Transverse colon (tissue), 4 donors: Measurements from ENCODE around the gene LMO2. TPM values are rescaled to one million over a fixed set of nuclear protein-coding genes. Genes with fewer than 3 reads are reported as not detected.
"Not testable (repeated sequence)": the region's sequence is repeated elsewhere in the genome, so short reads cannot be mapped to it uniquely, and the experiment has no call there.

Source experiments
- DNase-seq: peaks from one replicate; pipeline ENCODE4 v3.0.0-alpha.2; 2019
- H3K27ac ChIP-seq, 4 donors: fragments of 200-600 bp; sonication (generic); 2 replicates each; pipeline ENCODE4 v1.5.1; 2016 to 2018; ENCODE audit warnings: inconsistent platforms in 4 of 4
- H3K27me3 ChIP-seq: fragments of 200-600 bp; sonication (generic); 2 replicates; pipeline ENCODE4 v1.5.1; 2017; ENCODE audit warnings: inconsistent platforms
- H3K36me3 ChIP-seq, 4 donors: fragments of 200-600 bp; sonication (generic); 2 replicates each; pipeline ENCODE4 v1.5.1; 2017 to 2019; ENCODE audit warnings: inconsistent platforms in 4 of 4
- H3K4me1 ChIP-seq, 4 donors: fragments of 200-600 bp; sonication (generic); 2 replicates each; pipeline ENCODE4 v1.5.1; 2017 to 2020; ENCODE audit warnings: inconsistent platforms in 4 of 4
- H3K4me3 ChIP-seq, 4 donors: fragments of 200-600 bp; sonication (generic); 1 replicate in 1 of 4; 2 replicates in 3 of 4; pipeline versions ENCODE4 v1.5.1 to v1.6.1; 2017 to 2019; ENCODE audit warnings: inconsistent platforms in 4 of 4
- H3K9me3 ChIP-seq, 2 donors: fragments of 200-600 bp; sonication (generic); 2 replicates each; pipeline ENCODE4 v1.5.1; 2017 to 2019; ENCODE audit warnings: inconsistent platforms in 2 of 2
- EP300 ChIP-seq: sonication (generic); formaldehyde crosslinking; IDR thresholded peaks from one replicate; pipeline ENCODE4 v1.6.1; 2017; ENCODE audit warnings: antibody characterized with exemption, low read depth
- POLR2A ChIP-seq: fragments of 450-650 bp; IDR thresholded peaks from one replicate; pipeline ENCODE4 v1.6.1; 2016; ENCODE audit warnings: antibody characterized with exemption, mild to moderate bottlenecking, moderate library complexity
- POLR2AphosphoS5 ChIP-seq, 3 donors: sonication (generic); formaldehyde crosslinking; IDR thresholded peaks; one replicate each; pipeline ENCODE4 v1.6.1; 2016; ENCODE audit warnings: antibody characterized with exemption in 3 of 3
- WGBS, 2 donors: methylation state at CpG; one replicate each; pipeline ENCODE4 v1.1.5; 2018; ENCODE audit warnings: low coverage in 1 of 2; 5-methylcytosine and 5-hydroxymethylcytosine counted together
- in situ Hi-C, 4 donors: fragments of 200-750 bp; cut with MboI; loops; one replicate each; pipeline versions ENCODE4 v1.15.0 to v1.15.1; 2017; ENCODE audit warnings: low sequenced_read_pairs in 3 of 4, low pct_ligation_motif_present in 1 of 4, low pct_unique_long_range_greater_than_20kb in 1 of 4
- intact Hi-C: fragments of 100-400 bp; cut with DNase I; formaldehyde crosslinking; loops from one replicate; pipeline ENCODE4 v1.15.1; 2023; ENCODE audit warnings: low total_unique reads
- total RNA-seq, 4 donors: library from RNA; depleted of rRNA; stranded (reverse); fragments of >200 nt; gene quantifications; one replicate each; pipeline ENCODE4 v1.1.0, GENCODE V29; 2016
- TF ChIP-seq, protein P1 (sequence below), 5 experiments: fragments of 200-600 bp in 3 of 5; fragments of 450-650 bp in 2 of 5; sonication (generic) in 3 of 5; IDR thresholded peaks; 1 replicate in 2 of 5; 2 replicates in 3 of 5; pipeline ENCODE4 v1.5.1; 2016 to 2017; ENCODE audit warnings: antibody characterized with exemption in 5 of 5, inconsistent platforms in 3 of 5, mild to moderate bottlenecking in 2 of 5, moderate library complexity in 1 of 5

The LMO2 gene
- total RNA-seq, 4 donors from 2014 or later: 1.4 to 18.0 (median 4.0) TPM

DNA sequence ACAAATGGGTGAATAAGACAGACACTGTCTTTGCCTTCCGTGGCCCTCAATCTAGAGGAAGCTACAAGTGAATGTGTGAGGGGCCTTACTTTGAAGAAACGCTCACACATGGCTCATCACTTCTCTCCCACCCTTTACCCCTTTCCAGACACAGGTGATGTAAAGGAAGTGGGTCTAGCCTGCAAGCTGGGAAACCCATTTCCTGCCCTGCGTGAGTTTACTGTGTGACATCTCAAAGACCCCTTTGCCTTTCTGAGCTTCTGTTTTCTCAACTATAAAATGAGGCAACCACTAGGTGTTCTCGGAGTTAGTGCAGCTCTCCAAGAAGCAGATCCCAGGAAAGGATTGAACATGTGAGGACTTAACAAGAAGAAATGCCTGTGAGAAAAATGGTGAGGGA lies 43.1 kb upstream of the LMO2 start:
- no peak overlapping the region for H3K27ac ChIP-seq
- no peak overlapping the region for H3K4me3 ChIP-seq
- TF ChIP-seq, protein P1, sequence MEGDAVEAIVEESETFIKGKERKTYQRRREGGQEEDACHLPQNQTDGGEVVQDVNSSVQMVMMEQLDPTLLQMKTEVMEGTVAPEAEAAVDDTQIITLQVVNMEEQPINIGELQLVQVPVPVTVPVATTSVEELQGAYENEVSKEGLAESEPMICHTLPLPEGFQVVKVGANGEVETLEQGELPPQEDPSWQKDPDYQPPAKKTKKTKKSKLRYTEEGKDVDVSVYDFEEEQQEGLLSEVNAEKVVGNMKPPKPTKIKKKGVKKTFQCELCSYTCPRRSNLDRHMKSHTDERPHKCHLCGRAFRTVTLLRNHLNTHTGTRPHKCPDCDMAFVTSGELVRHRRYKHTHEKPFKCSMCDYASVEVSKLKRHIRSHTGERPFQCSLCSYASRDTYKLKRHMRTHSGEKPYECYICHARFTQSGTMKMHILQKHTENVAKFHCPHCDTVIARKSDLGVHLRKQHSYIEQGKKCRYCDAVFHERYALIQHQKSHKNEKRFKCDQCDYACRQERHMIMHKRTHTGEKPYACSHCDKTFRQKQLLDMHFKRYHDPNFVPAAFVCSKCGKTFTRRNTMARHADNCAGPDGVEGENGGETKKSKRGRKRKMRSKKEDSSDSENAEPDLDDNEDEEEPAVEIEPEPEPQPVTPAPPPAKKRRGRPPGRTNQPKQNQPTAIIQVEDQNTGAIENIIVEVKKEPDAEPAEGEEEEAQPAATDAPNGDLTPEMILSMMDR (IDR thresholded peaks at IDR 0.05): no peak
- H3K4me1 ChIP-seq: peaks cover 0 to 9% (median 0%) of the 10 kb centered on the region in 4 donors
- WGBS, 2 donors: 87 to 100% methylated on average over 1 to 4 of the region's 4 CpGs
- intact Hi-C loops: no loop called here
- DNase-seq: no peak
- in situ Hi-C loops: no loop called here
- no peaks in the 10 kb centered on the region for H3K9me3 ChIP-seq
- no peaks in the 10 kb centered on the region for H3K27me3 ChIP-seq
- H3K36me3 ChIP-seq: no peaks in the 10 kb centered on the region

DNA sequence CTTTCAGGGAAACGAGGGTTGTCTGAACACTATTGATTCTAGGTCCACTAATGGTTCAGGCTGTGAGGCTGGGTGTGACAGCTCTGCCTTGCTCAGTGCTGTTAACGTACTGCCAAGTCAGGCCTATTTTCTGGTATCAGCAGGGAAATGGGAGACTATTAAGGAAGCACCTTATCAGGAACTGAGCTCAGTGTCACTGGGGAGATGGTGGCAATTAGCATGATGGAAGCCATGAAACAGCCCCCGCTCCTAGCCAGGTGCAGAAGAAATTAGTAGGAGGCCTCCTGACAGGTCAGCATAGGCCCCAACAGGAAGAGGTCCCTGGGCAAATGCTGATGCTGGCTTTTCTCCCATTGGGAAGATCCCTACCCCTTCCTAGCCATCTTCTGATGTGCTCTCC lies 42.6 kb upstream of the LMO2 start:
- H3K4me3 ChIP-seq: no peak overlapping the region
- no peak for DNase-seq
- H3K36me3 ChIP-seq: no peaks in the 10 kb centered on the region
- TF ChIP-seq, protein P1 (IDR thresholded peaks at IDR 0.05): no peak
- TF ChIP-seq POLR2AphosphoS5 (IDR thresholded peaks at IDR 0.05): no peak
- TF ChIP-seq POLR2A: no peak
- no peak for TF ChIP-seq EP300
- H3K4me1 ChIP-seq: peaks cover 0 to 9% (median 0%) of the 10 kb centered on the region in 4 donors
- 60 to 87% methylated on average over 1 to 3 of the region's 3 CpGs for WGBS, 2 donors
- H3K27me3 ChIP-seq: no peaks in the 10 kb centered on the region
- H3K9me3 ChIP-seq: no peaks in the 10 kb centered on the region
- intact Hi-C loops (no loop called here), in situ Hi-C loops (no loop called here)
- H3K27ac ChIP-seq: no peak overlapping the region

DNA sequence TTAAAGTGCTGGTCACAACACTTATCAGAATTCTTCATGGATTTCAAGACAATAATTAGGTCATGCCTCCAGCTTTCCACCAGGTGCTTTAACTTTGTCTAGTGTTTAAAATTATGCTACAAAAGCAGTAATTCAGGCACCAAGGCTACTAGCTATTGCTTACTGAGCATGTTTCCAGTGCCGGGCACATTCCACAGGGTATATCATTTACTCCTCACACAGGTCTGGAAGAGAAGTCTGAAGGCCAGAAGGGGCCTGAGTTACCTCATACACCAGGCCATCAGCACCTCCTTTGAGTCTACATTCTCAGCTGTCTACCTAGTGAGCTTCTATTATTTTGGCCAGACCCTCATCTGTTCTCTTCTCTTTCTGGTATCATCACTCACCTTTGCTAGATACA lies 41.7 kb upstream of the LMO2 start:
- no peaks in the 10 kb centered on the region for H3K27me3 ChIP-seq
- DNase-seq: no peak
- no peak overlapping the region for H3K4me3 ChIP-seq
- WGBS, 2 donors: 83 to 100% methylated on average over 1 of the region's 1 CpG
- H3K27ac ChIP-seq: no peak overlapping the region
- no peaks in the 10 kb centered on the region for H3K9me3 ChIP-seq
- intact Hi-C loops: no loop called here
- in situ Hi-C loops: no loop called here
- TF ChIP-seq EP300 (no peak), POLR2AphosphoS5 (IDR thresholded peaks at IDR 0.05) (no peak), POLR2A (no peak)
- TF ChIP-seq, protein P1 (IDR thresholded peaks at IDR 0.05): no peak
- H3K36me3 ChIP-seq: no peaks in the 10 kb centered on the region
- peaks cover 0 to 9% (median 0%) of the 10 kb centered on the region in 4 donors for H3K4me1 ChIP-seq

DNA sequence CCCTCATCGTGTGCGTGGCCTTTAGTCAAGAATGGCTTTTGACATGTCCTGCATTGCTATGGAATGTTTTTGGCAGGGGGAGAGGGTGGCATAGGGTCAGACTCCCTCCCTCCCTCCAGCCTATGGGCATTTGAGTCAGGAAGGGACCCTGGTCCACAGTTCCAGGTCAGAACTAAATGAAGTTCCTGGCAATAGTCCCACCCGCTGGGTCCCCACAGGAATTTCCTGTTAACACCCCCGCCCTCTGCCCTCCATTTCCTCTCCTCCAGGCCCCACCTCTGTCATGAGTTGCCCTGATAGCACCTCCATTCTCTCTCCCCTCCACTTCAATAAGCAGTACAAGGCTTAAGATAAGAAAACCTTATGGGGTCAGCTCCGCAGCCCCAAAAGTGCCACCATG lies 40.8 kb upstream of the LMO2 start:
- Histone ChIP-seq H3K27ac (no peak overlapping the region), H3K9me3 (no peaks in the 10 kb centered on the region), H3K27me3 (no peaks in the 10 kb centered on the region), H3K4me3 (no peak overlapping the region), H3K36me3 (no peaks in the 10 kb centered on the region), H3K4me1 (peaks cover 0 to 9% (median 0%) of the 10 kb centered on the region in 4 donors)
- intact Hi-C loops (no loop called here), in situ Hi-C loops (no loop called here)
- TF ChIP-seq POLR2A (no peak), POLR2AphosphoS5 (IDR thresholded peaks at IDR 0.05) (no peak), EP300 (no peak)
- TF ChIP-seq, protein P1 (IDR thresholded peaks at IDR 0.05): no peak
- WGBS, 2 donors: 90% methylated on average over 3 to 5 of the region's 5 CpGs
- no peak for DNase-seq

DNA sequence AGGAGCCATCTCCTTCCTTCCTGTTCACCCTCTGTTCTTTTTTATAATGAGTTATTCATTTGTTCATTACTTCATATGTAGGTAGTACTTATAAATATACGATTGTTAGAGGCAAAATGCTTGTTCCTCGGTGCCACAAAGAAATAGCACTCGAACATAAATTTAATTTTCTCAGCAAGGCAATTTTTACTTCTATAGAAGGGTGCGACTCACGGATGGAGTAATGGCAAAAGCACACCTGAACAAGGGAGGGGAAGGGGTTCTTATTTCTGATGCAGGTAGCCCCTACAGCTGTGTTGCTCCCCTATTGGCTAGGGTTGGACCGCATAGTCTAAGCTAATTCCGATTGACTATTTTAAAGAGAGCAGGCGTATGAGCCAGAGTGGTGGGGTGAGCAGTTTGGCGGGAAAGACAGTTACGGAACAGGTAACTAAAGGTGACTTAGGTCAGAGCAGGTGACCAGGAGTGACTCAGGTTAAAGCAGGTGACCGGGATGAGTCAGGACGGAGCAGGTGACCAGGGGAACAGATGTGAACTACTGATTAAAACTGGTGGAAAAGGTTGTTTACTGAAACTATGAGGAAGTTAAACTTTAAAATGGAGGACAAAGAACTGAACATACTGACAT lies 40.0 kb upstream of the LMO2 start:
- not testable (repeated sequence) for H3K27ac ChIP-seq

More for the DNA sequence above, 40.0 kb upstream of the LMO2 start:
- H3K36me3 ChIP-seq, H3K4me1 ChIP-seq, H3K9me3 ChIP-seq, H3K4me3 ChIP-seq, H3K27me3 ChIP-seq, DNase-seq, in situ Hi-C loops, intact Hi-C loops: not testable (repeated sequence)
- 84 to 92% methylated on average over 9 to 12 of the region's 12 CpGs for WGBS, 2 donors
